ENCODE results near the gene ABCC5. TPM values are rescaled to one million over a fixed set of nuclear protein-coding genes. Genes with fewer than 3 reads are reported as not detected.
"Not testable (repeated sequence)": the region's sequence is repeated elsewhere in the genome, so short reads cannot be mapped to it uniquely, and the experiment has no call there.

The ABCC5 gene
- polyA plus RNA-seq: 10 to 100 TPM; 11.3 to 12.7 (median 11.5) TPM

DNA sequence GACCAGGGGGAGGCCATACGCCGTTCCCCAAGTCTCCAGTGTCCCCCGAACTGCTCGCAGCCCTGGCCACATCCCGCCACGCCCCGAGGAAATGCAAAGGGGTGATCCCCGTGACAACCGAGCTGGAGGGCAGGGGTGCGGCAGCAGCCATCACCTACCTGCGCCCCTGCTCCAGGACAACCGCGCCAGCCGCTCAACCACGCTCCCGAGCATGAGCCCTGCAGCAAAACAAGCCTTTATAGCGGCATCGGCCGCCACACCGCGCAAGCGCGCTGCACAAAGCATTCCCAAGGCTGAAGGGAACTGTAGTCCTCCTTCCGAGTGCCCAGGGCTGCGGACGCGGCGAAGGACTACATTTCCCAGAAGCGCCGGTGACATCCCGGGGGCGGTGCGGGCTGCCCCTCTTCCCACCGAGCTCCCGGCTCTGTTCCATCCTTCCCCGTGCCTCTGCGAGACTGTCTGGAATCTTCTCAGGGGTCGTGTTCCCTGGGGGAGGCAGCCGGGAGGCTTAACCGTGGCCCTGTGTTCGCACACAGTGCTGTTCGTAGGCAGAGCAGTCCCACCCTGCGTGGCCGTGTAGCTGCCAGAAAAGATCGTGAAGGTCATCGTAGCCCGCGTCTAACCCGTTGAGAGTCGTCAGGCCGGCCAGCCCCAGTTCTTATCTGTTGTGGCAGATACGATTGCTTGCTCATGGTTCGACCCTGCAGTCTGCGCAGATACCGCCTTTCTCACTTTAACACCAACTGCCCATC, at the start of gene ABCC5:
Gene ABCC5, minus strand, starts transcription at position 213 of the 752 bp plus-strand sequence. CDS start 3,492 bp downstream, outside the sequence.
- peak within 1 kb of the TSS; percentile 75 to 91 (median 84) for H3K27ac Mint-ChIP-seq
- peak within 1 kb of the TSS; percentile 99 to 100 (median 99) for H3K4me3 Mint-ChIP-seq
- peaks cover 19 to 24% of the 10 kb centered on the region in 2 donors for H3K4me1 Mint-ChIP-seq
- DNase-seq: peak; percentile 78 to 84 (median 83)
- peaks cover 0 to 3% (median 1%) of the 10 kb centered on the region in 3 donors for H3K36me3 Mint-ChIP-seq
- H3K27me3 Mint-ChIP-seq (ENCODE audit: low read depth in 3 of 3): peaks cover 3 to 12% (median 5%) of the 10 kb centered on the region in 3 donors
- no peaks in the 10 kb centered on the region for H3K9me3 Mint-ChIP-seq

DNA sequence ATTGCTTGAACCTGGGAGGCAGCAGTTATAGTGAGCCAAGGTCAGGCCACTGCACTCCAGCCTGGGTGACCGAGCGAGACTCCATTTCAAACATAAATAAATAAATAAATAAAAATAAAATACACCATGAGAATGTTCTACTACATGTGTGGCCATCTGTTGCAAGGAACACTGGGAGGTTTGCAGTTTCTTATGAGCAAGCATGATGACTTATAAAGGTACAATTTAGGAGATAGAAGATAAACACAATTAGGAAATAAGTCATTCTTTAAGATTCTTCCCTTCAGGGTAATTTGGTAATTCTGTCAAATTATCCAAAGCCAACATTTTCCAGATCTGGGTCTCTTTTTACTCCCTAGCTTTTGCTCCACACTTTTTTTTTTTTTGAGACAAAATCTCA, 48.5 kb upstream of the ABCC5 start:
- H3K27me3 Mint-ChIP-seq (ENCODE audit: low read depth in 3 of 3): peaks cover 3 to 7% (median 6%) of the 10 kb centered on the region in 3 donors
- H3K4me3 Mint-ChIP-seq: no peak overlapping the region
- no peak for DNase-seq
- no peaks in the 10 kb centered on the region for H3K4me1 Mint-ChIP-seq
- no peaks in the 10 kb centered on the region for H3K9me3 Mint-ChIP-seq
- no peak overlapping the region for H3K27ac Mint-ChIP-seq
- H3K36me3 Mint-ChIP-seq: no peaks in the 10 kb centered on the region

DNA sequence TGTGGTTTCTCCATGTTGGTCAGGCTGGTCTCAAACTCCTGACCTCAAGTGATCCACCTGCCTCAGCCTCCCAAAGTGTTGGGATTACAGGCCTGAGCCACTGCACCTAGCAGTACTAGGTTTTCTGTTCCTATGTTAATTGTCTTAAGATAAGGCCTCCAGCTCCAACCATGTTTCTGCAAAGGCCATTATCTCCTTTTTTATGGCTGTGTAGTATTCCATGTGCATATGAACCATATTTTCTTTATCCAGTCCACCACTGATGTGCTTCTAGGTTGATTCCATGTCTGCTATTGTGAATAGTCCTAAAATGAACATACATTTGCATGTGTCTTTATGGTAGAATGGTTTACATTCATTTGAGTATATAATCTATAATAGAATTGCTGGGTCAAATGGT, 45.0 kb upstream of the ABCC5 start:
- no peak overlapping the region for H3K4me3 Mint-ChIP-seq

DNA sequence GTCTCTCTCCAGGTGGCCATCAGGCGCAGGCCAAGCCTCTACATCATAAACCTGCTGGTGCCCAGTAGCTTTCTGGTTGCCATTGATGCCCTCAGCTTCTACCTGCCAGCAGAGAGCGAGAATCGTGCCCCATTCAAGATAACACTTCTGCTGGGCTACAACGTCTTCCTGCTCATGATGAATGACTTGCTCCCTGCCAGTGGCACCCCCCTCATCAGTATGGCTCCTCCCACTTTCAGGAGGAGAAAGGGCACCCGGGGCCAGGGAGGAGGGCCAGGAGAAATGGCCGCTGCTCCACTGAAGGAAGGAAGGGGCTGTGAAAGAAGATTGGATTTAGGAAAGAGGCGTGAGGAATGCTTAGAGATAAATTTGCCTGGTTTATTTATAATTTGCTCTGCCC, 41.7 kb upstream of the ABCC5 start:
- H3K27ac Mint-ChIP-seq: no peak overlapping the region
- H3K36me3 Mint-ChIP-seq: no peaks in the 10 kb centered on the region
- no peaks in the 10 kb centered on the region for H3K4me1 Mint-ChIP-seq
- no peak for DNase-seq
- no peaks in the 10 kb centered on the region for H3K9me3 Mint-ChIP-seq
- H3K27me3 Mint-ChIP-seq (ENCODE audit: low read depth in 3 of 3): peaks cover 1 to 9% (median 9%) of the 10 kb centered on the region in 3 donors
- H3K4me3 Mint-ChIP-seq: no peak overlapping the region

More for the DNA sequence above, 45.0 kb upstream of the ABCC5 start:
- H3K27me3 Mint-ChIP-seq (ENCODE audit: low read depth in 3 of 3): peaks cover 3 to 8% (median 6%) of the 10 kb centered on the region in 3 donors
- H3K4me1 Mint-ChIP-seq: no peaks in the 10 kb centered on the region
- no peaks in the 10 kb centered on the region for H3K9me3 Mint-ChIP-seq
- H3K36me3 Mint-ChIP-seq: no peaks in the 10 kb centered on the region
- DNase-seq: no peak
- no peak overlapping the region for H3K27ac Mint-ChIP-seq

- Mint-ChIP-seq H3K36me3 (no peaks in the 10 kb centered on the region), H3K4me1 (no peaks in the 10 kb centered on the region), H3K4me3 (no peak overlapping the region), H3K27ac (no peak overlapping the region), H3K27me3 (ENCODE audit: low read depth in 3 of 3) (peaks cover 0 to 9% (median 3%) of the 10 kb centered on the region in 3 donors), H3K9me3 (no peaks in the 10 kb centered on the region)
- no peak for DNase-seq
Measured at GRCh38 chr3:184058029-184058428, 40.3 kb upstream of the ABCC5 start.

DNA sequence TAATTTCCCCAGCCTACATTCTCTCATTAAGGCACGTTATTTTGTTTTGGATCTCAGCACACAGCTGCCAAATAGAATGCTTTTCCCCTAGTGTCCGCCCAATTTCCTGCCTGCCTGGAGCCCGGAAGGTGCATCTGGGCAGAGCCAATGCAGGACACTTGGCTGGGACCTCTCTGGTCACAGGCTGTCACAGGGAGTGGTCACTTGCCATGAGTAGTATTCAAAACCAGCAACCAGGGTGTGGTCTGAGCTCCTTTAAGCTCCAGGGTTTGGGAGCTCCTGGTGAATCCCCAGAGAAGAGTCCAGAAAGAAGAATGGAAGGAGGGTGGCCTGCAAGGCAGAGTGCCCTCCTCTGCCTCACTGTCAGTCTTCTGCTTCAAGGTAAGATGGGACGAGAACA, 35.1 kb upstream of the ABCC5 start, which contains the start of gene HTR3C:
Gene HTR3C, plus strand, starts transcription at position 281 of the 400 bp plus-strand sequence. Its CDS starts 34 bp downstream, at position 315.
- H3K27ac Mint-ChIP-seq: no peak within 1 kb of the TSS
- H3K9me3 Mint-ChIP-seq: no peaks in the 10 kb centered on the region
- peaks cover 0 to 8% (median 2%) of the 10 kb centered on the region in 3 donors for H3K27me3 Mint-ChIP-seq (ENCODE audit: low read depth in 3 of 3)
- H3K4me3 Mint-ChIP-seq: no peak within 1 kb of the TSS
- H3K36me3 Mint-ChIP-seq: no peaks in the 10 kb centered on the region
- DNase-seq: no peak
- H3K4me1 Mint-ChIP-seq: no peaks in the 10 kb centered on the region

DNA sequence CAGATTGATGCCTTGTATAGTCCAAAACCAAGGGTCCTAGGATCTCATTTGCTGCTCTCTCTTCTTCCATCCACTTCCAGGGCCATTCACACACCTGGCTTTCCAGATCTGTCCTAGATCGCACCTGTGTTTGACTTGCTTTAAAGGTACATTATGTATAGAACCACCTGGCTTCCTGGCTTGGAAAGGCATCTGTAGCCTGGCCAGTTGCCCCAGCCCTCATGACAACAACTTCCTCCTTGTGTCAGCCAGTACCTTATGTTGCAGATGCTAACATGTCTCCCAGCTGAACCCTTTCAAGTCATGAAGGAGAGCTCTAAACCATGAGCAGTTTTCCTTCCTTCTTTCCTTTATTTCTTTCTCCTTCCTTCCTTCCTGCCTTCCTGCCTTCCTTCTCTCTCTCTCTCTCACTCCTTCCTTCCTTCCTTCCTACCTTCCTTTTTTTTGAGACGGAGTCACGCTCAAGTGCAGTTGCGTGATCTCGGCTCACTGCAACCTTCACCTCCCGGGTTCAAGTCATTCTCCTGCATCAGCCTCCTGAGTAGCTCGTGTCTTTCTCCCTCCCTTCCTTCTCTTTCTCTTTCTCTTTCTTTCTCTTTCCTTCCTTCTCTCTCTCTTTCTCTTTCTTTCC, 32.6 kb upstream of the ABCC5 start:
- Mint-ChIP-seq H3K36me3 (no peaks in the 10 kb centered on the region), H3K27me3 (ENCODE audit: low read depth in 3 of 3) (peaks cover 0 to 6% (median 3%) of the 10 kb centered on the region in 3 donors), H3K4me3 (no peak overlapping the region), H3K9me3 (no peaks in the 10 kb centered on the region), H3K4me1 (no peaks in the 10 kb centered on the region), H3K27ac (no peak overlapping the region)
- no peak for DNase-seq

DNA sequence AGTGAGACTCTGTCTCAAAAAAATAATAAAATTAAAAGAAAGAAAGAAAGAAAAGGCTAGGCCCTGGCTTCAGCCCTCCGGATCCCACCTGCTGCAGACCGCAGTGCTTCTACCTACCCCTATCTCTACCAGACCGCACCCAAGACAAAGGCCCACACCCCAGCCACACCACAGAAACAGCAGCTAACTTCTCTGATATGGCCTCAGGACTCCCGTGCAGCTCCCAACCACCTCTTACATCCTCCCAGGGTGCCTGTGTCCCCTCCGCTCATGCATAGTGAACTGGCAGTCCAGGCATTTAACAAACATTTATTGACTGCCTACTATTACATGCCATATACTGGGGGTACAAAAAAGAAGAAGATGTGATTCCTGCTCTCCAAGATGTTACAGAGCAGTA, 28.3 kb upstream of the ABCC5 start:
- Mint-ChIP-seq H3K4me3 (no peak overlapping the region), H3K9me3 (no peaks in the 10 kb centered on the region), H3K27me3 (ENCODE audit: low read depth in 3 of 3) (peaks cover 0 to 8% (median 1%) of the 10 kb centered on the region in 3 donors), H3K4me1 (no peaks in the 10 kb centered on the region), H3K27ac (no peak overlapping the region), H3K36me3 (no peaks in the 10 kb centered on the region)
- no peak for DNase-seq

DNA sequence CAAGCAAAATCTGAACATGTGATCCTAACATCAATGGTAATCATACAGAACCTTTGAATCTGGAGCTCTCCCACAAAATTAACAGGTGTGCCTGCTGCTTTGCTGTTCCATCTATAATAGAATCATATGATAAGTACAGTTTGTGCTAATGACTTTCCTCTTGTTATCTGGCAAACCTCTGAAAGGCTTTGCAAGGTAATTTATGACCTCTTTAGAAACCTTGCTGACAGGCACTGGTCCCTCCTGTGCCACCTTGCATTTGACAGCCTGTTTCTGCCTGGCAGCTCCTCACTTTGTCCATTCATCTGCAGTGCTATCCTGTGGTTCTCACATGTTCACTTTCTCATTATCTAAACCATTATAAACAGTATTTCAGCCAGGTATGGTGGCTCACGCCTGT, 24.9 kb upstream of the ABCC5 start:
- no peaks in the 10 kb centered on the region for H3K4me1 Mint-ChIP-seq
- peaks cover 0 to 8% (median 5%) of the 10 kb centered on the region in 3 donors for H3K27me3 Mint-ChIP-seq (ENCODE audit: low read depth in 3 of 3)
- H3K36me3 Mint-ChIP-seq: no peaks in the 10 kb centered on the region
- no peak for DNase-seq
- H3K27ac Mint-ChIP-seq: no peak overlapping the region
- H3K9me3 Mint-ChIP-seq: no peaks in the 10 kb centered on the region
- no peak overlapping the region for H3K4me3 Mint-ChIP-seq

DNA sequence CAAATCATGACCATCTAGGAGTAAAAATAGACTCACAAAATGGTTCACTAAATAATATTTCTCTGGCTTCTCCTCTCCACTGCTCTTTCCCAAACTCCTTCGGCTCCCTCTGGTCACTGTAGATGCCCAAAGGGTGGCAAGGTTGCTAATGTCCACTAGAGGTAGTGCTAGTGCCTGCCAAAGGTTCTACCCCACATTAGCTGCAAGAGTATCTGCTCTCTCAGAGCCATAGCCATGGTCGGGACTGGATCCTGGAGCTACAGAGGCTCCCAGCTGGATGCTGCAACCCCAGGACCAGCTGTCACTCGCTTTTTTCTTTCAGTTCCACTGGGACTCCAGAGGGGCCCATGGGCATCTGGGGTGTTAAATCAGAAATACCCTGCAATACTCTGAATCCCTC, 22.3 kb upstream of the ABCC5 start:
- Mint-ChIP-seq H3K9me3 (no peaks in the 10 kb centered on the region), H3K27me3 (ENCODE audit: low read depth in 3 of 3) (peaks cover 0 to 8% (median 4%) of the 10 kb centered on the region in 3 donors), H3K4me3 (no peak overlapping the region), H3K36me3 (no peaks in the 10 kb centered on the region), H3K4me1 (no peaks in the 10 kb centered on the region), H3K27ac (no peak overlapping the region)
- DNase-seq: no peak

DNA sequence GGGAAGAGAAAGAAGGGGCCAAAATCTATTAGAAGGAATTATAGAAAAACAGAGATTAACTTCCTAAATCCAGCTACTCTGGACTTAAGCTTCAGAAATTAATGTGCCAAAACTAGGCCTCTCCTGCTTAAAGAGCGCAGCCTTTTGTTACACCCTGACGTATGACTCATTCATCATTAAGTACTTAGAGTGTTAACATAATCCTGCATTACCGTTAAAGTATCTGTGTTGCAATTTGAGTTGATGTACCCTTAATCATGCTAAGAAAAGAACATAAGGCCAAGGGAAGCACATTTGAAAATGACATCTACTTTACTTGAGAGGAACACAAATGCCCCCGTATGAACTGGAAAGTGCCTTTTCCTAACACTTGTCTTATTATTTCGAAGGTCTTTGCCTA, 21.7 kb upstream of the ABCC5 start:
- Mint-ChIP-seq H3K27me3 (ENCODE audit: low read depth in 3 of 3) (peaks cover 0 to 8% (median 7%) of the 10 kb centered on the region in 3 donors), H3K27ac (no peak overlapping the region), H3K4me3 (no peak overlapping the region), H3K36me3 (no peaks in the 10 kb centered on the region), H3K9me3 (no peaks in the 10 kb centered on the region), H3K4me1 (no peaks in the 10 kb centered on the region)
- DNase-seq: no peak

DNA sequence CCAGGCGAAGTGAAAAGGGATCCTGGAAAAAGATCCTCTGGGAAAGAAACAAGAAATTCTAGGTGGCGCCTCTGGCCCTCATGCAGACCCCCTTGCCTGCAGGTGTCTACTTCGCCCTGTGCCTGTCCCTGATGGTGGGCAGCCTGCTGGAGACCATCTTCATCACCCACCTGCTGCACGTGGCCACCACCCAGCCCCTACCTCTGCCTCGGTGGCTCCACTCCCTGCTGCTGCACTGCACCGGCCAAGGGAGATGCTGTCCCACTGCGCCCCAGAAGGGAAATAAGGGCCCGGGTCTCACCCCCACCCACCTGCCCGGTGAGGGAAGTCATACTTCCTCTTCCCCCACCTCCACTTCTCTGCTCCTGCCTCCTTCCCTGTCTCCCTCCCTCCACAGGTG, 20.6 kb upstream of the ABCC5 start:
- H3K27me3 Mint-ChIP-seq (ENCODE audit: low read depth in 3 of 3); H3K4me3 Mint-ChIP-seq; DNase-seq; H3K36me3 Mint-ChIP-seq; H3K27ac Mint-ChIP-seq; H3K4me1 Mint-ChIP-seq; H3K9me3 Mint-ChIP-seq: not testable (repeated sequence)

DNA sequence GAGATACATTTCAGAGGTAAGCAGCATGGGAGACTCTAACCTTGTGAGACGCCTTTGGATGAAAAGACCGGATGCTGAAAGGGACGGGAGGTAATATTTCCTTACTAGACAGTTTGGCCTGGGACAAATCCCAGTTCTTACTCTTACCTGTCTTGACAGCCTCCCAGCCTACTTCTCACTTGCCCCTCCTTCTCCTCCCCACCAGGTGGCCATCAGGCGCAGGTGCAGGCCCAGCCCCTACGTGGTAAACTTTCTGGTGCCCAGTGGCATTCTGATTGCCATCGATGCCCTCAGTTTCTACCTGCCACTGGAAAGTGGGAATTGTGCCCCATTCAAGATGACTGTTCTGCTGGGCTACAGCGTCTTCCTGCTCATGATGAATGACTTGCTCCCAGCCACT, 20.1 kb upstream of the ABCC5 start:
- no peaks in the 10 kb centered on the region for H3K4me1 Mint-ChIP-seq
- H3K36me3 Mint-ChIP-seq: no peaks in the 10 kb centered on the region
- no peak overlapping the region for H3K27ac Mint-ChIP-seq

DNA sequence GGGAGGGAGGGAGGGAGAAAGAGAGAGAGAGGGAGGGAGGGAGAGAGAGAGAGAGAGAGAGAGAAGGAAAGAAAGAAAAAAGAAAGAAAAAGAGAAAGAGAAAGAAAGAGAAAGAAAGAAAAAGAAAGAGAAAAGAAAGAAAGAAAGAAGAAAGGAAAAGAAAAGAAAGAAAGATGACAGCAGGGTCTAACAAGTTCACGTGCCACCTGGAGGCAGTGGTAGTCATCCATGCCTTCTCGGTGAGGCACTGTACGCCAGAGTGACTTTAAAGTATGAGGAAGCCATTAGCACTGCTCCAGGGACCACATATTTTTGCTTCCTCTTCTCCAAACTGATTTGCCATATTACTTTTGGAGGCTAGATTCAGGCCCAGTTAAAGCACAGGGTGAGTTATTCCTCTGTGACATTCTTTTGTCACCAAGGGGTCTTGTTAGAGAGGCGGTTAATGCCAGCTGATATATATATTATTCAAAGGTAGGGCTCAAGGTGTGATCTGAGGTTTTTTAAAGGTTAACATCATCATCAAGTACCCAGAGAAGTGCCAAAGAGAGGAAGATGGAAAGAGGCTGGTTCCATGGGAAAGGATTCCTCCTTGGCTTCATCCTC, 13.6 kb upstream of the ABCC5 start, which contains the start of gene HTR3D:
Gene HTR3D, plus strand, starts transcription at position 556 of the 606 bp plus-strand sequence. Its CDS starts 0 bp downstream, at position 556.
- no peak within 1 kb of the TSS for H3K27ac Mint-ChIP-seq
- peaks cover 0 to 9% (median 2%) of the 10 kb centered on the region in 3 donors for H3K27me3 Mint-ChIP-seq (ENCODE audit: low read depth in 3 of 3)
- no peak within 1 kb of the TSS for H3K4me3 Mint-ChIP-seq
- H3K4me1 Mint-ChIP-seq: no peaks in the 10 kb centered on the region
- no peak for DNase-seq
- H3K36me3 Mint-ChIP-seq: no peaks in the 10 kb centered on the region
- H3K9me3 Mint-ChIP-seq: no peaks in the 10 kb centered on the region

More for the DNA sequence above, 20.1 kb upstream of the ABCC5 start:
- Mint-ChIP-seq H3K27me3 (ENCODE audit: low read depth in 3 of 3) (peaks cover 0 to 10% (median 4%) of the 10 kb centered on the region in 3 donors), H3K4me3 (no peak overlapping the region), H3K9me3 (no peaks in the 10 kb centered on the region)
- DNase-seq: no peak

Measured in immature natural killer cell (primary cell).